ENCODE results near the gene S100A7A. TPM values are rescaled to one million over a fixed set of nuclear protein-coding genes. Genes with fewer than 3 reads are reported as not detected.
A peak's percentile ranks its signal among the peaks of the same experiment; 100 is the strongest.

The S100A7A gene
- total RNA-seq, 1 experiment from 2014 or later = not detected

- Mint-ChIP-seq H3K27me3 (ENCODE audit: low read depth) (peaks cover 3% of the 10 kb centered on the region; the same call in 1 of the 2 replicates), H3K9me3 (no peaks in the 10 kb centered on the region), H3K27ac (no peak overlapping the region), H3K4me3 (no peak overlapping the region), H3K4me1 (no peaks in the 10 kb centered on the region), H3K36me3 (no peaks in the 10 kb centered on the region)
- ATAC-seq (peak; percentile 90), DNase-seq (ENCODE audit: low spot score) (peak; percentile 30)
- no peak for TF ChIP-seq NFYB (CRISPR knock-in tag; conservative IDR thresholded peaks at IDR 0.05; ENCODE audit: low read depth)
- no peak for TF ChIP-seq FOXK1 (CRISPR knock-in tag; IDR thresholded peaks at IDR 0.05)
- no peak for TF ChIP-seq CDX4 (CRISPR knock-in tag; IDR thresholded peaks at IDR 0.05; ENCODE audit: borderline replicate concordance)
- TF ChIP-seq NR1H2 (CRISPR knock-in tag; IDR thresholded peaks at IDR 0.05) = no peak
- no peak for TF ChIP-seq MAX (CRISPR knock-in tag; IDR thresholded peaks at IDR 0.05)
- no peak for TF ChIP-seq ZNF396 (CRISPR knock-in tag; IDR thresholded peaks at IDR 0.05; ENCODE audit: borderline replicate concordance)
- no peak for TF ChIP-seq E2F4 (CRISPR knock-in tag; IDR thresholded peaks at IDR 0.05; ENCODE audit: borderline replicate concordance, low read depth)
- TF ChIP-seq TCF7 (CRISPR knock-in tag; IDR thresholded peaks at IDR 0.05; ENCODE audit: low read depth) = no peak
- no peak for TF ChIP-seq OVOL2 (CRISPR knock-in tag; IDR thresholded peaks at IDR 0.05; ENCODE audit: borderline replicate concordance)
- TF ChIP-seq GABPB1 (CRISPR knock-in tag; IDR thresholded peaks at IDR 0.05) = no peak
- POLR2A ChIA-PET = no interaction called here
- CTCF ChIA-PET = interaction anchor here (0.7 to 1.3 kb wide), 2 partner anchors 37 to 67 kb away, joined by 3 to 7 read pairs; no protein-coding TSS in a partner anchor
Measured at GRCh38 chr1:153428791-153429190, 12.5 kb downstream of the S100A7A start.

GRCh38 chr1:153429266-153430165 lies 13.2 kb downstream of the S100A7A start:
- Mint-ChIP-seq H3K36me3 (no peaks in the 10 kb centered on the region), H3K4me1 (no peaks in the 10 kb centered on the region), H3K4me3 (no peak overlapping the region), H3K27ac (no peak overlapping the region), H3K9me3 (no peaks in the 10 kb centered on the region), H3K27me3 (ENCODE audit: low read depth) (peaks cover 3% of the 10 kb centered on the region; the same call in 1 of the 2 replicates)
- ChIA-PET POLR2A (no interaction called here), CTCF (interaction anchor here (0.7 to 1.3 kb wide), 5 partner anchors 37 to 77 kb away, joined by 3 to 7 read pairs (median 4); no protein-coding TSS in a partner anchor)
- no peak for ATAC-seq
- DNase-seq (ENCODE audit: low spot score) = no peak
- TF ChIP-seq NR1H2 (CRISPR knock-in tag; IDR thresholded peaks at IDR 0.05) (no peak), ATF1 (CRISPR knock-in tag; IDR thresholded peaks at IDR 0.05) (no peak), IRF1 (CRISPR knock-in tag; IDR thresholded peaks at IDR 0.05) (no peak), ARID4B (CRISPR knock-in tag; IDR thresholded peaks at IDR 0.05; ENCODE audit: borderline replicate concordance) (no peak), ESRRA (CRISPR knock-in tag; IDR thresholded peaks at IDR 0.05; ENCODE audit: borderline replicate concordance) (no peak), ZNF219 (CRISPR knock-in tag; IDR thresholded peaks at IDR 0.05; ENCODE audit: borderline replicate concordance) (no peak), NFE2L1 (CRISPR knock-in tag; IDR thresholded peaks at IDR 0.05) (no peak), STAT6 (CRISPR knock-in tag; conservative IDR thresholded peaks at IDR 0.05; ENCODE audit: low read depth) (no peak), RORB (CRISPR knock-in tag; IDR thresholded peaks at IDR 0.05) (no peak), CTCF (IDR thresholded peaks at IDR 0.05) (no peak), NR2C2 (CRISPR knock-in tag; IDR thresholded peaks at IDR 0.05) (no peak), E2F4 (CRISPR knock-in tag; IDR thresholded peaks at IDR 0.05; ENCODE audit: borderline replicate concordance, low read depth) (no peak)

Data from WTC11 (cell line).